ENCODE data around the gene SHOX.

GRCh38 chrX:635428-636090 is 5.0 kb downstream of the SHOX start:
- TF ChIP-seq CTCF (IDR thresholded peaks at IDR 0.05; ENCODE audit: low read depth, low read length) = no peak
- TF ChIP-seq EZH2phosphoT487 (IDR thresholded peaks at IDR 0.05; ENCODE audit: low read depth) = no peak

All from OCI-LY3 (cell line).